Osteocyte (in vitro differentiated cells): ENCODE measurements around the gene PRRC2B. TPM values are rescaled to one million over a fixed set of nuclear protein-coding genes. Genes with fewer than 3 reads are reported as not detected.

ENCODE experiments used
- DNase-seq: peaks from one replicate; pipeline ENCODE4 v3.0.0; 2021; ENCODE audit warnings: mixed read lengths; ENCODE audit not compliant: unreplicated experiment; ENCODE audit errors: extremely low spot score
- H3K27ac Mint-ChIP-seq: one replicate; pipeline ENCODE4 v1.8.0; 2021; ENCODE audit warnings: mild to moderate bottlenecking, mixed read lengths; ENCODE audit not compliant: unreplicated experiment
- H3K27me3 Mint-ChIP-seq: one replicate; pipeline ENCODE4 v1.8.0; 2021; ENCODE audit warnings: mixed read lengths; ENCODE audit not compliant: unreplicated experiment
- H3K36me3 Mint-ChIP-seq: one replicate; pipeline ENCODE4 v1.8.0; 2021; ENCODE audit warnings: mixed read lengths; ENCODE audit not compliant: unreplicated experiment
- H3K4me1 Mint-ChIP-seq: one replicate; pipeline ENCODE4 v1.8.0; 2021; ENCODE audit warnings: mixed read lengths; ENCODE audit not compliant: unreplicated experiment
- H3K4me3 Mint-ChIP-seq: one replicate; pipeline ENCODE4 v1.8.0; 2021; ENCODE audit warnings: mild to moderate bottlenecking, moderate library complexity, mixed read lengths; ENCODE audit not compliant: unreplicated experiment
- H3K9me3 Mint-ChIP-seq: one replicate; pipeline ENCODE4 v1.8.0; 2021; ENCODE audit warnings: mixed read lengths; ENCODE audit not compliant: unreplicated experiment
- total RNA-seq: library from RNA; stranded (reverse); gene quantifications from 2 replicates; pipeline ENCODE4 v1.2.1, GENCODE V29; 2021
- TF ChIP-seq, protein P1 (sequence below): fragments of 200-600 bp; sonication (generic); IDR thresholded peaks from 2 replicates; pipeline ENCODE4 v1.5.0; 2021; ENCODE audit warnings: antibody characterized with exemption, mild to moderate bottlenecking, moderate library complexity

The PRRC2B gene
- total RNA-seq, 1 donor from 2014 or later, result 290 TPM

DNA sequence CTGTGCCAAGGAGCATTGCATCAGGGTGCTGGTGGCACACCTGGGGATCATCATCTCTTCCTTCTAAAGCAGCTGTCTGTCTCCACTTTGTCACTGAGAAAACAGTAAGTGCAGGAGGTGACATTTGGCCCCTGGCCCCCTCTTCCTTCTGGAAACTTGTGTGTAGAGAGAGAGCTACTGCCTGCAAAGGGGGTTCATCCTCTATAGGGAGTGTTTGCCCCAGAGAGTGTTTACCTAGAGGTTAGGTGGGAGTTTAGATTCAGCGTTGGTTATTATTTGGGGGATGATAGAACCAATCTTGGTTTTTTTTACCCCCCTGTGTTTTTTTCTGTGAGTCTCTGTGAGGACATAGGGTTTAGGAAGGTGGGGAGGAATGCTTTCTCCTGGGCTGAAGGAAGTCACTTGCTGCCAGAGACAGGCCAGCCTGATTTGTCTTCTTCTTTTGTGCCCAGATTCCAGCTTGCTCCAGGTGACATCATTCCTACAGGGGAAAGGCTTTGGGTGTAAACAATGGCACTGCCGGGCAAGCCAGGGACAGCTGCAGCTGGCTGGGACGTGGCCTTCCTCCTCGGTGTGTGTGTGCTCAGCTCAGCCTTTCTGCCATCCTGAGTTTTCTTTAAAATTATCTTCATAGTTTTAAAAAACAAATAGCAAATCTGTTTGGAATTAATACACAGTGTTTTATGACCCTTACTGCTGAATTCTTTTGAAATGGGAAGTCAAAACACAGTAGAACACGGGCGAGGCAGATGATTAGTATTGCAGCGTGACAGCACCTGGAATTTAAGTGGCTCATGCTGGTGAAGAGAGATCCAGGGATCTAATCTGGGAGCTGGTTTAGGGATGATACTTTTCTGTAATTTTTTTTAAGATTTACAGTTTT is 24.5 kb downstream of the PRRC2B start:
- TF ChIP-seq, protein P1, sequence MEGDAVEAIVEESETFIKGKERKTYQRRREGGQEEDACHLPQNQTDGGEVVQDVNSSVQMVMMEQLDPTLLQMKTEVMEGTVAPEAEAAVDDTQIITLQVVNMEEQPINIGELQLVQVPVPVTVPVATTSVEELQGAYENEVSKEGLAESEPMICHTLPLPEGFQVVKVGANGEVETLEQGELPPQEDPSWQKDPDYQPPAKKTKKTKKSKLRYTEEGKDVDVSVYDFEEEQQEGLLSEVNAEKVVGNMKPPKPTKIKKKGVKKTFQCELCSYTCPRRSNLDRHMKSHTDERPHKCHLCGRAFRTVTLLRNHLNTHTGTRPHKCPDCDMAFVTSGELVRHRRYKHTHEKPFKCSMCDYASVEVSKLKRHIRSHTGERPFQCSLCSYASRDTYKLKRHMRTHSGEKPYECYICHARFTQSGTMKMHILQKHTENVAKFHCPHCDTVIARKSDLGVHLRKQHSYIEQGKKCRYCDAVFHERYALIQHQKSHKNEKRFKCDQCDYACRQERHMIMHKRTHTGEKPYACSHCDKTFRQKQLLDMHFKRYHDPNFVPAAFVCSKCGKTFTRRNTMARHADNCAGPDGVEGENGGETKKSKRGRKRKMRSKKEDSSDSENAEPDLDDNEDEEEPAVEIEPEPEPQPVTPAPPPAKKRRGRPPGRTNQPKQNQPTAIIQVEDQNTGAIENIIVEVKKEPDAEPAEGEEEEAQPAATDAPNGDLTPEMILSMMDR, result no peak
- no peak overlapping the region for H3K4me3 Mint-ChIP-seq
- H3K4me1 Mint-ChIP-seq, result peaks cover 65% of the 10 kb centered on the region
- no peaks in the 10 kb centered on the region for H3K27me3 Mint-ChIP-seq
- peak overlapping the region; percentile 82 for H3K27ac Mint-ChIP-seq
- DNase-seq, result no peak
- H3K9me3 Mint-ChIP-seq, result no peaks in the 10 kb centered on the region
- H3K36me3 Mint-ChIP-seq, result no peaks in the 10 kb centered on the region

DNA sequence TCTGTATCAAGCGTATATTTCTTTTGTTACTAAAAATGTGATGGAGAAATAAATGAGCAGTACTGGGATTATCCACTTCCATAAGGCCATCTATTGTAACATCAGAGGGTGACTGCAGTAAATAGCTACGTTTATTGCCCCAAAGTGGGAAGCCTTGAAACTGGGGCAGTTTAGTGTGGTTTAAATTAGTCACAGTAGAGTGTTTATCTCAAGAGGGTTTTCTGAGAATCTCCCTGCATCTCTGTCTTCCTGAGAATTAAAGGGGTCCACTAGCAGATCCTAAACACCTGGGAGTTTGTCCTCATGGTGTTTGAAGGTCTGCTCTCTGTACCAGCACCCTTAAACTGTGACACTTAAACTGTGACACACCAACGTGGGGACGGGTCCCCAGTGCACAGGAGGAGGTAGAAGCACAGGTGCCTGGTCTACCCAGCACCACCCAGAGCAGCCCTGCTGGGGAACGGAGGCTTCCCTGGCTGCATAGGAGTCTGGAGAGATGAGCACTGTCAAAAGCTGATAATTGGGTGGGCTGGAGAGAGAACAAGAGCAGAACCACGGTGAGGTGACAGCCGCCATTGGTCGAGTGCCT is 25.2 kb downstream of the PRRC2B start:
- Mint-ChIP-seq H3K4me3 (no peak overlapping the region), H3K9me3 (no peaks in the 10 kb centered on the region), H3K27ac (peak overlapping the region; percentile 82), H3K36me3 (no peaks in the 10 kb centered on the region), H3K4me1 (peaks cover 69% of the 10 kb centered on the region), H3K27me3 (no peaks in the 10 kb centered on the region)
- TF ChIP-seq, protein P1, result no peak
- DNase-seq, result no peak

DNA sequence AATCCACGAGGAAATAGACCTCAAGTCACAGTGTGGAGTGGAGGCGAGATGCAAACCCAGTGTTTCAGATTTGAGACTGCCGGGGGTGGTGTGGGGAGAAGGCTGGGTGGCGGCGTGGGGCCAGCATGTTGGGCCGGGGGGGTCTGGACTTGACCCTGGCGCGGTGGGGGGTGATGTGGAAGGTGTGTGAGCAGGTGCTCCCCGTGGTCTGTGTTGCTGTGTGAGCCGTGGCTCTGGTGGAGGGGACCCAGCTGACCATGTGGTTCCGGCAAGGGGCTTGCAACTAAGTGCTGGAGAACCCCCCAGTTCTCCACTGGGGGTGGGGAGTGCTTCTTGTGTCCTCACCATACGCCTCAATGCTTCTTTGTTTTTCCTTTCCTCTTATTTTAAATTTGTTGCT is 25.8 kb downstream of the PRRC2B start:
- TF ChIP-seq, protein P1, result no peak
- H3K27me3 Mint-ChIP-seq, result no peaks in the 10 kb centered on the region
- peak overlapping the region; percentile 82 for H3K27ac Mint-ChIP-seq
- H3K4me1 Mint-ChIP-seq, result peaks cover 69% of the 10 kb centered on the region
- H3K9me3 Mint-ChIP-seq, result no peaks in the 10 kb centered on the region
- no peak overlapping the region for H3K4me3 Mint-ChIP-seq
- no peaks in the 10 kb centered on the region for H3K36me3 Mint-ChIP-seq
- DNase-seq, result no peak

DNA sequence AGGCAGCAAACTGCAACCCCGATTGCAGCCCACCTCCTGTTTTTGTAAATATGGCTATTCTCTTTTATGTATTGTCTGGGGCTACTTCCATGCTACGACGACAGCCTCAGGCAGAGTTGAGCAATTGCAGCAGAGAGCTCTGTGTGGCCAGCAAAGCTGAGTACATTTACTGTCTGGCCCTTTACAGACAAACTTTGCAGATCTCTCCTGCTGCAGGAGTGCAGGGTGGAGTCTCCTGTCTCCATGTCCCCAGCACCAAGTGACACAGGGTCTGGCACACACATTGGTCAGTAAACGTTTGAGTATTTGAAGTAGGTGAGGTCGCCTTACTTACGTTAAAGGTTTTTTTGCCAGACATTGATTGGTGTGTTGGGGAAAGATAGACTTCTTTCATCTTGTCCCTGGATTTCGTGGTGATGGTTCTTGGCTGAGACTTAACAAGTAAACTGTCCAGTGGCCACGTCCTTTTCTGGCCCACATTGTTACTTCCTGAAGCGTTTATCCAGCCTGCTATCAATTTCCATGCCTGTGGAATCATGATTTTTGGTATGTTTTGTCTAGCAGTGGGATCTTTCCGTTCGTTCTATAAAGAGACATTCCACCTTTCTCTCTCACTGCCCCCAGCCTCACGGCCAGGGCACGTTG is 27.2 kb downstream of the PRRC2B start:
- H3K4me1 Mint-ChIP-seq, result peaks cover 66% of the 10 kb centered on the region
- no peak for DNase-seq
- TF ChIP-seq, protein P1, result no peak

DNA sequence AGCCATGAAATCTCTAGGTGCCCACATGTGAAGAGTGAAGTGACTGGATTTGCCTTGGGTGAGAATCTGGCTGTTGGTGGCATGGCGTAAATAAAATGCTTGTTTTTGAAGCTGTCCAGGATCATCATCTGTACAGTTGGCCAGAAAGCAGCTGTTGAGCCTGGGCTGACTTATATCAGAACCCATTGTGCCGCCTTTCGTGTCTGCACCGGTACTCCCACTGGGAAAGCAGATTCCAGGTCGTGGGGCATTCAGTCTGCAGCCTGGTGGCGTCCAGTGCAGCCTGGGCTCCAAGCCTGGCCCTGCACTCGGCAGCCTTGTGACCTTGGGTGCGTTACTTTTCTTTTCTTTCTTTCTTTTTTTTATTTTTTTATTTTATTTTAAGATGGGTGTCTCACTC is 27.8 kb downstream of the PRRC2B start:
- Mint-ChIP-seq H3K4me1 (peaks cover 63% of the 10 kb centered on the region), H3K27me3 (no peaks in the 10 kb centered on the region), H3K4me3 (no peak overlapping the region), H3K27ac (peak overlapping the region; percentile 85), H3K36me3 (no peaks in the 10 kb centered on the region), H3K9me3 (no peaks in the 10 kb centered on the region)
- TF ChIP-seq, protein P1, result no peak
- no peak for DNase-seq

More for the DNA sequence above, 27.2 kb downstream of the PRRC2B start:
- no peak overlapping the region for H3K4me3 Mint-ChIP-seq
- H3K27me3 Mint-ChIP-seq, result no peaks in the 10 kb centered on the region
- H3K36me3 Mint-ChIP-seq, result no peaks in the 10 kb centered on the region
- peak overlapping the region; percentile 85 for H3K27ac Mint-ChIP-seq
- H3K9me3 Mint-ChIP-seq, result no peaks in the 10 kb centered on the region
